GM19324 (cell line): ENCODE measurements around the gene MCM9.
A peak's percentile ranks its signal among the peaks of the same experiment; 100 is the strongest.
"Not testable (repeated sequence)": the region's sequence is repeated elsewhere in the genome, so short reads cannot be mapped to it uniquely, and the experiment has no call there.

ENCODE experiments used
- ATAC-seq: cut with Tn5 transposase; IDR thresholded peaks from one replicate; pipeline ENCODE4 v1.9.1; 2021; ENCODE audit warnings: mild to moderate bottlenecking, moderate library complexity; ENCODE audit not compliant: unreplicated experiment, low FRiP score

MCM9 gene

DNA sequence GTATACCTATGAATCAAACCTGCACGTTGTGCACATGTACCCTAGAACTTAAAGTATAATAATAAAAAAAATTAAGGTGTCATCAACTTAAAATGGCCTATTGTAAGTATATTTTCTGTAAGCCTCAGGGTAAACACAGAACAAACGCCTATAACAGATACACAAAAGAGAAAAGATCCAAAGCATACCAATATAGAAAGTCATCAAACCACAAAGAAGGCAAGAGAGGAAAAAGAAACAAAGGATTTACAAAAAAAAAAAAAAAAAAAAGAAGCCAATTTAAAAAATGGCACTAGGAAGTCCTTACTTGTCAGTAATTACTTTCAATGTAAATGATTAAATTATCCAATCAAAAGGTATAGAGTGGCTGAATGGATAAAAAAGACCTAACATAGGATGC, 65.6 kb downstream of the MCM9 start:
- ATAC-seq, result no peak

DNA sequence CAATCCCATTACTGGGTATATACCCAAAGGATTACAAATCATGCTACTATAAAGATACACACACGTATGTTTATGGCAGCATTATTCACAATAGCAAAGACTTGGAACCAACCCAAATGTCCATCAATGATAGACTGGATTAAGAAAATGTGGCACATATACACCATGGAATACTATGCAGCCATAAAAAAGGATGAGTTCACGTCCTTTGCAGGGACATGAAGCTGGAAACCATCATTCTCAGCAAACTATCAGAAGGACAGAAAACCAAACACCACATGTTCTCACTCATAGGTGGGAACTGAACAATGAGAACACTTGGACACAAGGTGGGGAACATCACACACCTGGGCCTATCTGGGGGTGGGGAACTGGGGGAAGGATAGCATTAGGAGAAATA, 66.1 kb downstream of the MCM9 start:
- not testable (repeated sequence) for ATAC-seq

DNA sequence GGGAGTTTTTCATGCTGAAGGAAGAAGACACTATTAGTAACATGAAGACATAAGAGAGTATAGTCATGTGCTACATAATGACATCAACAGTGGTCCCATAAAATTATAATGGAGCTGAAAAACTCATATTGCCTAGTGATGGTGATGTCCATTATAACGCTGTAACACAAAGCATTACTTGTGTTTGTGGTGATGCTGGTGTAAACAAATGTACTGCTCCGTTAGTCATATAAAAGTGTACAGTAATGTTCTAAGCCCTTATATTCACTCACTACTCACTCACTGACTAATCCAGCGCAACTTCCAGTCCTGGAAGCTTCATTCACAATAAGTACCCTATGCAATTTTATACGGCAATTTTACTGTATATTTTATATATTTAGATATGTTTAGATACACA, 67.8 kb downstream of the MCM9 start:
- ATAC-seq, result no peak

DNA sequence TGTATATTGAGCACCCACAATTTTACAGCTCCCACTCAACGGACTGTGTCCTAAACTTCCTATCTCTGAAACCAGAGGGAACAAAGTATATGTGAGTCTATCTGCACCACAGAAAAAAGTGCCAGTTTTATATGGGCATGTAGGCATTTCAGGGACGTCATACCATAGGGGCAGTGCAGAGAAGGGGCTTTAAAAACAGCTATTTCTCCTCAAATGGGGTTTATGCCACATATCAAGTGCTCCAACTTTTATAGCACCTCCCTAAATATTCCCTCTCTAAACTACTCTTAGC, 69.9 kb downstream of the MCM9 start:
- no peak for ATAC-seq

DNA sequence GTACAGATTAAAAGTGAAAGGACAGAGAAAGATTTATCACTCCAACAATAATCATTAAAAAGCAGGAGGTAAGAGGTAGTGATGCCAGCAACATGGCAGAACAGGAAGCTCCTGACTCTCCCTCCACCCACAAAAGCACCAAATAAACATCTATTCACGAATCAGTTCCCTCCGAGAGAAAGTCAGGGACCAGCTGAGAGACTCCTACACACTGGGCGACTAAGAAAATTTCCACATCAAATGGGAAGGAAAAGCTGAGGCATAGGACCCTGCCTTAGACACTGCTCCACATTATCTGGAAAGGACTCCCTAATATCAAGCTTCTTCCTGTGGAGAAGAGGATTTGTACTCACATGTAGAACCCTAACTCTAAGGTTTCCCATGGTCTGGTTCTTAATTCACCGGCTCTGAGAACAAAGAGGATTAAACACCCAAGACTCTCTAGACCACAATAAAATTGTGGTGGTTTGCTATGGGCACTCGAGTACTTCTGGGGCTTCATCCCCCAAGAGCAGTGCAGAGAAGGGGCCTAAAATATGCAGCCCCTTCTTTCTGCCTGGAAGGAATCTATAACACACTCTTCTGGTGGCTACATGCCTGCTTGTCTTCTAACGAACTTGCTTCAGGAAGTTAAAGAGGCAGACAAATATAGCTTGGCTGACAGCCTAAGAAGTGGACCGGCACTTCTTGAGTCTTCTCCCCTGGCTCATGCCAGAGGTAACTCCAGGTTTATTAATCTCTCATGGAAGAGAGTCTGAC, 70.4 kb downstream of the MCM9 start:
- no peak for ATAC-seq

DNA sequence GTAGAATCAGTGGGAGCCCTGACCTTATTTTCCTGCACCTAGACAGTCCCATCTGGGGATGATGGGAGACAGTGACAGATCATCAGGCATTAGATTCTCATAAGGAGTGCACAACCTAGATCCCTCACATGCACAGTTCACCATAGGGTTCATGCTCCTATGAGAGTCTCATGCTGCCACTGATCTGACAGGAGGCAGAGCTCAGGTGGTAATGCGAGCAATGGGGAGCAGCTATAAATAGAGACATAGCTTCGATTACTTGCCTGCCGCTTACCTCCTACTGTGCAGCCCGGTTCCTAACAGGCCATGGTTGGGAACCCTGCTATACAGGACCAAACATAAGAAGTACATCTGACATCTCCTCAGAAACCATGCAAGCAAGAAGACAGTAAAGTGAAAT, 72.5 kb downstream of the MCM9 start:
- ATAC-seq, result no peak

DNA sequence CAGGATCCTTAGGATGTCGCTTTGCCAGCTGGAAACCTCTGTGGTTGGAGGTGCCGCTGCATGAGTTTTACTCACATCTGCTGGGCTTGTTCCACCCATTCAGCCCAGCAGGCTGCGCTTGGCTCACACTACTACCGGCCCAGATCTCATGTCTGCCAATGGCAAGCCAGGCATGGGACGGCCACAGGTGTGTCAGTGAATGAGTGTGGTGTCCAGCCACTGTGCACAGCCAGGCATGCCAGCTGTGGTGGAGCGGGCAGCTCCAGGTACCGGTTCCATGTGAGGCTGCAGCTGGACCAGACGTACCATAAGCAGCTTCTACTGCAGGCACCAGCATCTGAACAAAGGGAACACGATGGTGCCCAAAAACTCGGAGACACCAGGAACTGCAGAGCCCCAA, 74.1 kb downstream of the MCM9 start:
- ATAC-seq, result no peak

DNA sequence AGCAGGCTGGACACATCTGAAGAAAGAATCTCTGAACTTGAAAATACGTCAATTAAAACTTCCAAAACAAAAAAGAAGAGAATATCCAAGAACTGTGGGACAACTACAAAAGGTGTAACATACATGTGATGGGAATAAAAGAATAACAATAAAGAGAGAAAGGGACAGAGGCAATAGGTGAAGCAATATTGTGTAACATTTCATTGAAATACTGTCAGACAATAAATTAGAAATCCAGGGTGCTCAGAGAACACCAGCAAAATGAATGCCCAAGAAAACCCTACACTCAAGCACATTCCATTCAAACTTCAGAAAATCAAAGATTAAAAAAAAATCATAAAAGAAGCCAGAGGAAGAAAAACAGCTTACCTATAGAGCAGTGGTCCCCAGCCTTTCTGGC, 74.6 kb downstream of the MCM9 start:
- ATAC-seq, result no peak

DNA sequence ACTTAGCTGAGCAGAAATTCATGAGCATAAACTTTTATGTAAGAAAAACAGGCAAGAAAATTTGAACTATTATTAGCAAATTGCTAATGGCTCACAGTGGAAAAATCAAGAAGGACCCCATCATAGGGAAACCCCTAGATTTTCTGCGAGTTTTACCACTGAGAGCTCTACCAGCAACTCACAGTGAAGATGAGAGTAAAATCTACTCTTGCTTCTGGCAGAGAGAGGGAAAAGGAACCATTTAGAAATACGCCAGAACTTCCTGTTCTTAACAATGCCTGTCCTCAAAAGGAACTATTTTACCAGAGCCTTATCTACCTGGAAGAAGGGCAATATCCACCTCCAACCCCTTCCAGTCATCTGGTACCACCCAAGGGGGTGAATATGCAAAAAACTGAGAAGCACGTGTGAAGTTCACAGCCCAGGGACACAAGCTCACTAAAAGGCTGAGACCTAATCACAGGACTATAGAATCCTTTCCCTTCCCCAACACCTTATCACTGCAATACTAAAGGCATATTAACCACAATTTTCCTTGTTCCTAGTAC, 75.4 kb downstream of the MCM9 start:
- ATAC-seq, result no peak

DNA sequence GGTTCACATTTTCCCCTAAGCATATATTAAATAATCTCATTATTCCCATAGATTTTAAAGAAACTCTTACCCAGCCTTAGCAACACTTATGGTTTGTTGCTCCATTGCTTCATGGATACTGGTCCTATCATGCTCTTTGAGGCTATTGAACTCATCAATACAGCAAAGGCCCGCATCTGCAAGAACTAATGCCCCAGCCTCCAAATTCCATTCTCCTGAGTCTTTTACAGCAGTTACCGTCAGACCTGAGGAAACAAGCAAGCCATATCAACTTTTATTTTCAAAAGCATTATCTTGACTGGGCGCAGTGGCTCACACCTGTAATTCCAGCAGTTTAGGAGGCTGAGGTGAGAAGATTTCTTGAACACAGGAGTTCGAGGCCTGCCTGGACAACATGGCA, 78.7 kb downstream of the MCM9 start:
- no peak for ATAC-seq

DNA sequence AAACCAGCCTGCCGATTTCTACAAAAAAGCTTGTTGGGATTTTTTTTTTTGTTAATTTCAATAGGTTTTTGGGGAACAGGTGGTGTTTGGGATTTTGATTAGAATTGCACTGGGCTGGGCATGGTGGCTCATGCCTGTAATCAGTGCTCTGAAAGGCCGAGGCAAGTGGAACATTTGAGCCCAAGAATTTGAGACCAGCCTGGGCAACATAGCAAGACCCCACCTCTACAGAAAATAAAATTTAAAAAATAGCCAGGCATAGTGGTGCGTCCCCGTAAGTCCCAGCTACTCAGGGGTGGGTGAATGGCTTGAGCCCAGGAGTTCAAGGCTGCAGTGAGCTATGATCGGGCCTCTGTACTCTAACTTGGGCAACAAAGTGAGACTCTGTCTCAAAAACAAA, 81.6 kb downstream of the MCM9 start:
- ATAC-seq, result no peak

DNA sequence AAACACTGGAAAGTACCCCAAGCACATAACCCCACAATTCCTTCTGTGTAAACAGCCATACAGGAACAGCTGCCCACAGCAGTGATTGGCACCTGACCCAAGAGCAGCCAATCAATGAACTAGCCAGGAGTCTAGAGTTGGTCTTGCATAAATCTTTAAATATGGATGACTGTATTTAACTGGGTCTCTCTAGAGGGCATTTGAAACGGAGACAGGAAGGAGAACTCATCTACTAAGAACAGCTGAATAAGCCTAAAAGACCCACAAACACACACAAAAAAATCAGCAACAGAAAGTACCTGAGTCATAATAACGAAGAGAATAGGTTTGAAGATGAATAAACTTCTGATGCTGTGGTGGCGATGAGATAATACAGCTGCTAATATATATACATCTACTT, 90.0 kb downstream of the MCM9 start:
- ATAC-seq, result peak; percentile 40

DNA sequence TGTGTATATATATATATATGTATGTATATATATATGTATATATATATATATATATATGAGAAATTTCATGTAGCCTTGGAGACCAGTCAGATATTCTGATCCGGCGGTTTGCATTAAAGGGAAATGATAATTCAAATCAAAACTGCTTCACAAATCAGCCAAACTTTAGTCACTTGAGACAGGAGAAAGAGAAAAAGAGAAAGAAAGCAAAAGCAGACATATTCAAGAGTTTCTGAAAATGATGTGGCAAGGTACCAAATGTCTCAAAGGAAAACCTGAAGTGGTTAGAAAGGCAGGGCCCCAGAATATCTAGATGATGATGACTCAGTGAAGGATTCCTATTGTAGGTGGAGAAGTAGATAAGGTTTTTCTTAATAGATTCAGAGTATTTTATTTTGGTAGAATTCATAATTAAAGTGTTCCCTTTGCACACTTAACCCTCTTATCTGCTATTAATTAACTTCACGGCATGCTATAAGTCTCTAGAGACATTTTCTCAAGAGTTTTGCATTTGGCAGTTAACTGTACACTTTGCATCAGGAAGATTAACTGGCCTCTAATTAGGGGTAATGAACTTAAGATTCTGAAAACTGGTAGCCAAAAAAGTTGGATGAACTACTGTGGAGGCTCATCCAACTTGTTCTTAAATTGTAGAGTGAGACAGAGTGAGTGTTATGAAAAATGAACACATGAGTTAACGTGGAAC, 91.1 kb downstream of the MCM9 start:
- ATAC-seq, result peak; percentile 86

DNA sequence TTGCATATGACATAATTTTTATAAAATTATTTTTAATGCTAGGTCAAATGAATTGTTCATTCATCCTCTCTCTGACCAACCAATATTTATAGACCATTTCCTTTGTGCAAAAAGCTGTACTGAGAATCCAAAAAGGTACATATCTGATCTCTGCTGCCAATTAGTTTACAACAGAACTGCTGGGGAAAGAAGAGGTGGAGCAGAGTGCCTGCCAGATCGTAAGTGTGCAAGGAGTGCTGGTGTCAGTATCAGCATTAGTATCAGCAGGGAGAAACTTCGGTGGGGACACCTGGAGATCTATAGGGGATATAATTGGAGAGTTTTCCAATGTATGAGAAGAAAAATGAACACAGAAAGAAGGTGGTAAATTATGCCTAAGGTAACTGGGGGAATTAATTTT, 104.3 kb downstream of the MCM9 start:
- no peak for ATAC-seq

DNA sequence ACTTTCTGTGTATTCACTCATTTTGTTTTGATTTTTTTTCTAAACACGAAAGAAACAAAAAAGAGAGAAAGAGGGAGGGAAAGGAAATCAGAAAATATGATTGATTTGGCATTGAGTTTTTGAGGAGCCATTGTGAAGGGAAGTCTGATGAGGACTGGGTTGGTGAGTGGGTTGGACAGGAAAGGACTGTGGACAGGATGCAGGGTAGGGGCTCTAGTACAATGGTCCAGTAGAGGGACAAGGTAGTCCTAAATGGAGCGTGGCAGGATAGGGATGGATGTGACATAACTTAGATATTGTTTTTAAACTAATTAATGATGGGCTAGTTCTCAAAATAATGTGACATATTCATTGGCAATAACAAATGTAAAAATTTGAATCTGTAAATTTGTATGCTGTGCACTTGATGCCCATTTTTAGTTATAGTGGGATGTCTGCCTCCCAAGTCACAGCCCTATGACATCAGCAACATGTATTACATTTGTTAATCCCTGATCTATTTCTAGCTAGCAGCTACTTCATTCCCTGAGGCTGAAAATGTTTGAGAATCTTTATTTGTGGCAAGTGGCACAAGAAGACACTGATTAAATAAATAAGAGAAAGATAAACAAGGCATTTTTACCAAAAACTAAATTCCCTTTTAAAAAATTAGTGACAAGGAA, 105.0 kb downstream of the MCM9 start:
- ATAC-seq, result no peak

DNA sequence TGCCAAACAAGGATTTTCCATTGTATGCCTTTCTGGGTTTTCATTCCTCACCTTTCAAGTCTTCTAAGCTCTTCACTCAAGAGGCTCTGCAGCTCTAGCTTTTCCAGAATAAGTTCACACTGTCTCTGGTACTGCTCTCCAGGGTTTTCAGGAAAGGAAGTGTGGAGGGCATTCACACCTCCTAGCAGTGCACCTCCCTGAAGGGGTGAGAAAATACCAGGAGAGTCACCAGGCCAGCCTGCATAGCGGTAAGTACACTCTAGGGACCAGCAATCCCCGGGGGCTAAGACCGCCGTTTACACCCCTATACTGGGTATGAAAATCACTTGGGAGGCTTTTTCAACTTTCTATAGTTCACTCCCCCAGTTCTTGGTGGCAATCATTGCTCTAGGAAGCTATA, 108.9 kb downstream of the MCM9 start:
- ATAC-seq, result no peak

DNA sequence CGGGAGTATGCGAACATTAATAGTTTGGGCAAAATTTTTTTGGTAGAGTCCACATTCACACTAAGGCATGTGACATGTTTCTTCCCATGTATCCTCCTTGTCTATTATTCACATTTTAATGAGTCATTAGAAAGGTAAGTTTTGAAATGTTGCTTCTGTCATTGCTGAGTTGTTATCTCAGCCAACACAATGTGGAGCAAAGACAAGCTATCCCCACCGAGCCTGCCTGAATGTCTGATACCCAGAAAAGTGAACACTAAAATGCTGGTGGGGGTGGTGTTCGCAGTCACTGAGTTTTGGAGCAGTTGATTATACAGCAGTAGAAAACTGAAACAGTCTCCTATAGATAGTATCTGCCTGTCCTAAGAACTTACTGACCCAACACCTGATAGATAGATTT, 109.3 kb downstream of the MCM9 start:
- ATAC-seq, result no peak

DNA sequence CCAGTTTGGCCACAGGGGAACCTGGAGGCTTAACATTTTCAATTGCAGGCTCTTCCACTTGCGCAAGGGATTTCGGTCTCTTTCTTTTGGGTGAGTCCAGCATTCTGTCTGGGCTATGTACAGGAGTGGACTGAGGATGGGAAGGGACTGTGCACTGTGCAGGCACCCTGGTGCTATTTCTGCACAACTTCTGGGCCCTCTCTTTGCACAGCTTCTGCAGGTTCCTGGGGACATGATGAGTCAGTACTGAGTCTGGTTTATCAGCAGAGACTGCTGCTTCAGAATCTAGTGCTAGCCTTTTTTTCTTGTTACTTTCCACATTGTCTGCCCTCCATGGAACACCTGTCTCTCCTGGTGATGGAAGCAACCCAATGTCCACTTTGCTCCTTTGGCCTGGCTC, 119.5 kb downstream of the MCM9 start:
- ATAC-seq, result no peak

DNA sequence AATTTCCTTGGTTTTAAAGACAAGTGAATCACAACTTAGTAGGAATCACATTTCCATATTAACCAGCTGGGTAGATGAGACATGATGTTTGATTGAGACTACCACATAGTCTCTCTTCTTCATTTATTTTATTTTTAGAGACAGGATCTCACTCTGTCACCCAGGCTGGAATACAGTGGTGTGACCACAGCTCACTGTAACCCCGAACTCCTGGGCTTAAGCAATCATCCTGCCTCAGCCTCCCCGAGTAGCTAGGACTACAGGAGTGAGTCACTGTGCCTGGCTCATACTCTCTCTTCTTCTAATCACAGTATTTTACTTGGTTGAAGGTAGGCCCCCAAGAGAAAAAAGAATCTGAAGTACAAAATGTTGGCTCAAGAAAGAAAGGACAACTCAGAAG, 121.2 kb downstream of the MCM9 start:
- ATAC-seq, result no peak

DNA sequence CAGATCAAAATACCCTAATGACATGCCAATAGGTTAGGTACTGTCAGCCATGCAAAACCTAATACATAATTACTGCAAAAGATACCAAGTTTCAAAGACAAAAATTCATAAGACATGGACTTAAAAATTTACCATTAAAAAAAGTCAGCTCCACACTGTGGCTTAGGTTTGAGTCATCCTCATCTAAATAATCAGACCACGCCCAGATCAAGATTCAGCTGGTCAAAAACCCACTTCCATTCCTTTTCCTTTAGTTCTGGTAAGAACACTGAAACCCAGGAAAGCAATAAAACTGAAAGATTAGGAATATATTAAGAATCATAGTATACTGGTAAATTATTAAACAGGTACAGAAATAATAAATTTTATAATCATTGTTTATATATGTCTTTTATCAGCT, 122.0 kb downstream of the MCM9 start:
- ATAC-seq, result no peak

DNA sequence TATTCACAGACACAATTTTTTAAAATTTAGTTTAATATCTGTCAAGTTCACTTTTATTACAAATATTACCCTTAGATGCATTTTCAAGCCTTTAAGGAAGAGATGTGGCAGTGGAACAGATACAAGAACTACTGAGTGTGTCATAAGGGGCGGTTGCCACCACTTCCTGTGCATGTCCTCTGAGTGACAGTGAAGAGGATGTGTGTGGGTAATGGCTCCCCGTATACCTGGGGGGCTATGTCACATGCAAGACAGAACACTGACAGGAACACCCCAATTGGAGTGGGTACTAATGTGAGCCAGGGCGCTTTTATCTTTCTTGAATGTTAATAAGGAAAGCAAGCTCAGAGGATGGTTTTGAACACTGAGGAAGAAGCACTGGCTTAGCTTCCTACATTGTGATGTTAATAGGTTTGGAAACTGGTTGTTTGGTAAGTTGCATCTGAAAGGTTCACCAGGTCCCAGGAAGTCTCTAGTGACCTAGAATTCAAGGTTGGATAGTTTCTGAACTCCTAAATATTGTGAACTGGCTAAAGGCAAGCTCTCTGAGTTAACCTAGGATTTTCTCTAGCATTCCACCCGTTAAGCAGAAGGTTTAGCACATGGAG, 124.4 kb downstream of the MCM9 start:
- peak; percentile 75 for ATAC-seq
